MM.1S (cell line): ENCODE data around the gene LYSMD4.

Experiments used
- CTCF ChIP-seq: fragments of 300-600 bp; sonication (generic); IDR thresholded peaks from 2 replicates; pipeline ENCODE4 v1.5.1; 2016; ENCODE audit warnings: antibody characterized with exemption, low read length, mixed read lengths
- EZH2phosphoT487 ChIP-seq: fragments of 300-600 bp; sonication (generic); IDR thresholded peaks from 2 replicates; pipeline ENCODE4 v1.6.1; 2018; ENCODE audit warnings: antibody characterized with exemption, low read length

- TF ChIP-seq CTCF (no peak), EZH2phosphoT487 (no peak)
These were observed 19.8 kb upstream of the LYSMD4 start for GRCh38 chr15:99753066-99753465.
